Suprapubic skin (tissue), 4 donors: ENCODE data around the gene PCBD1. TPM values are rescaled to one million over a fixed set of nuclear protein-coding genes. Genes with fewer than 3 reads are reported as not detected.
"Not testable (repeated sequence)": the region's sequence is repeated elsewhere in the genome, so short reads cannot be mapped to it uniquely, and the experiment has no call there.

Experiments used
- DNase-seq, 2 donors: peaks; one replicate each; pipeline ENCODE4 v3.0.0-alpha.2; 2019; ENCODE audit warnings: low spot score in 2 of 2
- H3K27ac ChIP-seq: fragments of 200-600 bp; sonication (generic); one replicate; pipeline ENCODE4 v1.5.1; 2019
- H3K27me3 ChIP-seq: fragments of 200-600 bp; sonication (generic); one replicate; pipeline ENCODE4 v1.5.1; 2019
- H3K36me3 ChIP-seq: fragments of 200-600 bp; sonication (generic); one replicate; pipeline ENCODE4 v1.5.1; 2019
- H3K4me1 ChIP-seq: fragments of 200-600 bp; sonication (generic); one replicate; pipeline ENCODE4 v1.5.1; 2019
- H3K4me3 ChIP-seq: fragments of 200-600 bp; sonication (generic); one replicate; pipeline ENCODE4 v1.5.1; 2019; ENCODE audit warnings: mild to moderate bottlenecking
- H3K9me3 ChIP-seq: fragments of 200-600 bp; sonication (generic); one replicate; pipeline ENCODE4 v1.5.1; 2019
- CTCF ChIP-seq, 2 donors: fragments of 200-600 bp in 1 of 2; fragments of 450-650 bp in 1 of 2; sonication (generic) in 1 of 2; IDR thresholded peaks; one replicate each; pipeline ENCODE4 v1.5.1; 2016 to 2019; ENCODE audit warnings: antibody characterized with exemption in 2 of 2, mild to moderate bottlenecking in 1 of 2, moderate library complexity in 1 of 2
- EP300 ChIP-seq: sonication (generic); formaldehyde crosslinking; IDR thresholded peaks from one replicate; pipeline ENCODE4 v1.6.1; 2017; ENCODE audit warnings: antibody characterized with exemption
- POLR2A ChIP-seq, 2 donors: fragments of 450-650 bp; IDR thresholded peaks; one replicate each; pipeline ENCODE4 v1.6.1; 2017; ENCODE audit warnings: antibody characterized with exemption in 2 of 2, mild to moderate bottlenecking in 2 of 2, moderate library complexity in 2 of 2
- POLR2AphosphoS5 ChIP-seq, 3 donors: sonication (generic); formaldehyde crosslinking; IDR thresholded peaks; one replicate each; pipeline ENCODE4 v1.6.1; 2017; ENCODE audit warnings: antibody characterized with exemption in 3 of 3
- WGBS: methylation state at CpG from one replicate; pipeline ENCODE4 v1.1.5; 2018; 5-methylcytosine and 5-hydroxymethylcytosine counted together
- total RNA-seq, 4 donors: library from RNA; depleted of rRNA; stranded (reverse); fragments of >200 nt; gene quantifications; one replicate each; pipeline ENCODE4 v1.1.0, GENCODE V29; 2016

The PCBD1 gene
- total RNA-seq, 4 donors from 2014 or later: 24.2 to 47.0 (median 35.2) TPM

- 85% methylated on average over 7 of the region's 7 CpGs for WGBS
These were observed 14.3 kb downstream of the PCBD1 start for GRCh38 chr10:70874061-70874460.

GRCh38 chr10:70872291-70872690, 16.1 kb downstream of the PCBD1 start:
- no peaks in the 10 kb centered on the region for H3K9me3 ChIP-seq
- DNase-seq: no peak
- no peak overlapping the region for H3K4me3 ChIP-seq
- no peak overlapping the region for H3K27ac ChIP-seq
- TF ChIP-seq POLR2A (IDR thresholded peaks at IDR 0.05) (no peak), POLR2AphosphoS5 (IDR thresholded peaks at IDR 0.05) (no peak), CTCF (IDR thresholded peaks at IDR 0.05) (no peak), EP300 (no peak)
- WGBS: 92% methylated on average over 7 of the region's 7 CpGs
- no peaks in the 10 kb centered on the region for H3K4me1 ChIP-seq
- no peaks in the 10 kb centered on the region for H3K27me3 ChIP-seq
- peaks cover 73% of the 10 kb centered on the region for H3K36me3 ChIP-seq

More at GRCh38 chr10:70874061-70874460, 14.3 kb downstream of the PCBD1 start:
- Histone ChIP-seq H3K36me3 (peaks cover 83% of the 10 kb centered on the region), H3K27me3 (no peaks in the 10 kb centered on the region), H3K4me1 (no peaks in the 10 kb centered on the region), H3K27ac (no peak overlapping the region), H3K9me3 (no peaks in the 10 kb centered on the region), H3K4me3 (no peak overlapping the region)
- DNase-seq: no peak
- TF ChIP-seq CTCF (IDR thresholded peaks at IDR 0.05) (no peak), EP300 (no peak), POLR2AphosphoS5 (IDR thresholded peaks at IDR 0.05) (no peak), POLR2A (IDR thresholded peaks at IDR 0.05) (no peak)

- no peak for DNase-seq
- H3K4me1 ChIP-seq: peaks cover 3% of the 10 kb centered on the region
- no peaks in the 10 kb centered on the region for H3K9me3 ChIP-seq
- H3K27me3 ChIP-seq: no peaks in the 10 kb centered on the region
- H3K36me3 ChIP-seq: peaks cover 45% of the 10 kb centered on the region
- WGBS: 67% methylated on average over 4 of the region's 4 CpGs
- no peak overlapping the region for H3K4me3 ChIP-seq
- no peak for TF ChIP-seq CTCF (IDR thresholded peaks at IDR 0.05)
- no peak for TF ChIP-seq EP300
- no peak for TF ChIP-seq POLR2A (IDR thresholded peaks at IDR 0.05)
- TF ChIP-seq POLR2AphosphoS5 (IDR thresholded peaks at IDR 0.05): no peak
- no peak overlapping the region for H3K27ac ChIP-seq
These were observed 21.9 kb downstream of the PCBD1 start for GRCh38 chr10:70866424-70866823.

- H3K4me3 ChIP-seq: no peak overlapping the region
- H3K27ac ChIP-seq: no peak overlapping the region
- TF ChIP-seq EP300 (no peak), CTCF (IDR thresholded peaks at IDR 0.05) (no peak), POLR2A (IDR thresholded peaks at IDR 0.05) (no peak), POLR2AphosphoS5 (IDR thresholded peaks at IDR 0.05) (no peak)
- no peaks in the 10 kb centered on the region for H3K9me3 ChIP-seq
- 96% methylated on average over 1 of the region's 1 CpG for WGBS
- H3K4me1 ChIP-seq: peaks cover 3% of the 10 kb centered on the region
- peaks cover 46% of the 10 kb centered on the region for H3K36me3 ChIP-seq
- H3K27me3 ChIP-seq: no peaks in the 10 kb centered on the region
- no peak for DNase-seq
These were observed 23.4 kb downstream of the PCBD1 start for GRCh38 chr10:70864935-70865334.

GRCh38 chr10:70863470-70864160, 24.8 kb downstream of the PCBD1 start:
- H3K27me3 ChIP-seq: no peaks in the 10 kb centered on the region
- peaks cover 3% of the 10 kb centered on the region for H3K4me1 ChIP-seq
- no peak overlapping the region for H3K4me3 ChIP-seq
- no peak overlapping the region for H3K27ac ChIP-seq
- H3K36me3 ChIP-seq: peaks cover 51% of the 10 kb centered on the region
- no peak for DNase-seq
- no peaks in the 10 kb centered on the region for H3K9me3 ChIP-seq
- TF ChIP-seq CTCF (IDR thresholded peaks at IDR 0.05): no peak
- TF ChIP-seq POLR2A (IDR thresholded peaks at IDR 0.05): no peak
- TF ChIP-seq POLR2AphosphoS5 (IDR thresholded peaks at IDR 0.05): no peak
- no peak for TF ChIP-seq EP300

- H3K9me3 ChIP-seq, H3K4me1 ChIP-seq, H3K27me3 ChIP-seq, H3K4me3 ChIP-seq, DNase-seq, H3K27ac ChIP-seq: not testable (repeated sequence)
- H3K36me3 ChIP-seq: peaks cover 64% of the 10 kb centered on the region
- WGBS: 96% methylated on average over 19 of the region's 42 CpGs
These were observed 26.7 kb downstream of the PCBD1 start for GRCh38 chr10:70861495-70862197.
